ENCODE measurements around the gene DDR2. TPM values are rescaled to one million over a fixed set of nuclear protein-coding genes. Genes with fewer than 3 reads are reported as not detected.

The DDR2 gene
- total RNA-seq, 1 experiment from 2014 or later = 4.9 TPM

DNA sequence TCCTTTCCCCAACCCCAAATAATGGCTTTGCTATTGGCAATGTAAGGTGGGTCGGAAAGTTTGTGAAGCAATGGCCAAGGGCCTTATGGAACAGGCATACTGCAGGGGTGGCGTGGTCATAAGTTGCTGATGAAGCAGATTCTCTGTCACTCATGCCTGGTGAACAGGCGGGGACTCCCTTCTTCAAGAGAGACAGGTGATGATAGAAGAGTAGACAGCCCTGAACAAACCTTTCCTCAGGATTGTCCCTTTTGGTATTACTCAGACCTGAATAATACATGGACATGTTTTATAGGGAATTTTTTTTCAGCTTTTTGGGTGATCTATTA lies 12.7 kb downstream of the DDR2 start:
- intact Hi-C loops (cut with micrococcal nuclease) = no loop called here
- H3K4me3 Mint-ChIP-seq (ENCODE audit: unreplicated experiment) = no peak overlapping the region
- TF ChIP-seq CTCF (IDR thresholded peaks at IDR 0.05; ENCODE audit: unreplicated experiment) = no peak
- no peak overlapping the region for H3K27ac Mint-ChIP-seq (ENCODE audit: low read depth, unreplicated experiment)
- H3K36me3 Mint-ChIP-seq (ENCODE audit: insufficient read depth, unreplicated experiment) = no peaks in the 10 kb centered on the region
- BruUV-seq (replicated peaks) = no TSS peak
- H3K27me3 Mint-ChIP-seq (ENCODE audit: insufficient read depth, unreplicated experiment) = no peaks in the 10 kb centered on the region
- no peak for DNase-seq (ENCODE audit: unreplicated experiment)
- no peaks in the 10 kb centered on the region for H3K9me3 Mint-ChIP-seq (ENCODE audit: unreplicated experiment)
- CTCF ChIA-PET = interaction anchor here (0.6 kb wide), 1 partner anchor 852 kb away, joined by 3 read pairs; no protein-coding TSS in a partner anchor
- no peaks in the 10 kb centered on the region for H3K4me1 Mint-ChIP-seq (ENCODE audit: insufficient read depth, unreplicated experiment)
- POLR2A ChIA-PET = no interaction called here

- no TSS peak for BruUV-seq (replicated peaks)
- H3K36me3 Mint-ChIP-seq (ENCODE audit: insufficient read depth, unreplicated experiment) = no peaks in the 10 kb centered on the region
- ChIA-PET CTCF (interaction anchor here (0.9 kb wide), 1 partner anchor 33 kb away, joined by 5 read pairs; no protein-coding TSS in a partner anchor), POLR2A (interaction anchor here (0.6 kb wide), 1 partner anchor 16 kb away, joined by 3 read pairs; no protein-coding TSS in a partner anchor)
- H3K4me1 Mint-ChIP-seq (ENCODE audit: insufficient read depth, unreplicated experiment) = no peaks in the 10 kb centered on the region
- H3K4me3 Mint-ChIP-seq (ENCODE audit: unreplicated experiment) = no peak overlapping the region
- no peaks in the 10 kb centered on the region for H3K9me3 Mint-ChIP-seq (ENCODE audit: unreplicated experiment)
- intact Hi-C loops (cut with micrococcal nuclease) = no loop called here
- no peak for TF ChIP-seq CTCF (IDR thresholded peaks at IDR 0.05; ENCODE audit: unreplicated experiment)
- no peak overlapping the region for H3K27ac Mint-ChIP-seq (ENCODE audit: low read depth, unreplicated experiment)
- DNase-seq (ENCODE audit: unreplicated experiment) = no peak
- no peaks in the 10 kb centered on the region for H3K27me3 Mint-ChIP-seq (ENCODE audit: insufficient read depth, unreplicated experiment)
Observed at GRCh38 chr1:162645666-162646065, 13.4 kb downstream of the DDR2 start.

DNA sequence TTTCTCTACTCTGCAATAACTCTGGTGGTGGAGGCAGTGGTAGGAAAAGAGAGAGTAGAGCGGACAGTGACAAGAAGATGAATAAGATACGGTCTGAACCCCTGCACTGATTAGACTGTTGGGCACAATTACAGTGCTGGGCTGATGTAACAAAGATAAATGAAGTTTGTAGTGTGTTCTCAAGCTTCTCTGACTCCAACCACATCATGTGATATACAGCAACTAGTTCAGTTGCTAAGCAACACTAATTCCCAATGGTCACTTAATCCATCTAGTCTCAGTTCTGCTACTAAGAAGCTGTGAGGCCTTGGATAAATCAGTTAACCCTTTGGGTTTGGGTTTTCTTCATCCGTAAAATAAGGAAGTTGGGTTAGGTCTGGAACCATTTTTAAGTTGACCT lies 17.3 kb downstream of the DDR2 start:
- no peaks in the 10 kb centered on the region for H3K4me1 Mint-ChIP-seq (ENCODE audit: insufficient read depth, unreplicated experiment)

More for the DNA sequence above, 17.3 kb downstream of the DDR2 start:
- no peak for DNase-seq (ENCODE audit: unreplicated experiment)
- Mint-ChIP-seq H3K9me3 (ENCODE audit: unreplicated experiment) (no peaks in the 10 kb centered on the region), H3K36me3 (ENCODE audit: insufficient read depth, unreplicated experiment) (no peaks in the 10 kb centered on the region), H3K27ac (ENCODE audit: low read depth, unreplicated experiment) (no peak overlapping the region), H3K4me3 (ENCODE audit: unreplicated experiment) (no peak overlapping the region), H3K27me3 (ENCODE audit: insufficient read depth, unreplicated experiment) (no peaks in the 10 kb centered on the region)
- intact Hi-C loops (cut with micrococcal nuclease) = no loop called here
- ChIA-PET POLR2A (interaction anchor here (1.2 kb wide), 1 partner anchor 109 kb away, joined by 3 read pairs; no protein-coding TSS in a partner anchor), CTCF (interaction anchor here (0.5 to 1.7 kb wide), 8 partner anchors 12 to 423 kb away, joined by 3 to 6 read pairs (median 4); no protein-coding TSS in a partner anchor)
- no peak for TF ChIP-seq CTCF (IDR thresholded peaks at IDR 0.05; ENCODE audit: unreplicated experiment)
- no TSS peak for BruUV-seq (replicated peaks)
